C4-2B (cell line): Measurements from ENCODE around the gene PLS1.

Source experiments
- H3K27ac ChIP-seq: fragments of 450-650 bp; 2 replicates; pipeline ENCODE4 v1.5.1; 2017
- ZFX ChIP-seq: fragments of 450-650 bp; IDR thresholded peaks from 2 replicates; pipeline ENCODE4 v1.6.1; 2017
- TF ChIP-seq, protein P1 (sequence below): fragments of 450-650 bp; conservative IDR thresholded peaks from 2 replicates; pipeline ENCODE4 v1.5.1; 2017; ENCODE audit warnings: mild to moderate bottlenecking

The PLS1 gene

DNA sequence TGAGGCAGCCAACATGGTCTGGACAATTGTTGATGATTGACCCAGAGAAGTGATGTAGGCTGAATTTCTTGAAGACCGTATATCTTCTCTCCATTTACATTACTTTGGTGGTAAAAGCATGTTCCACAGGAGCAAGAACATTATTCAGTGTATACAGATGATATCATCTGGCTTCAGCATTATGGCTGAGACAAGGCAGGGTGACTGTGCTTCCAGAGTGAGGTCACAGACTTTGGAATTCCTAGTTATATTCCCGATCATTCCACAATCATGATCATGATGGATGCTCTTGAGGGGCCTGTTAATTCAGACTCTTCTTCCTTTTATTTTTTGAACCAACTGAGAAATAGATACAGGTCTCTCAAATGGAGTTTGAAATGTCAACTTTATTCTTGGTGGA, 19.0 kb downstream of the PLS1 start:
- no peak for TF ChIP-seq ZFX
- TF ChIP-seq, protein P1, sequence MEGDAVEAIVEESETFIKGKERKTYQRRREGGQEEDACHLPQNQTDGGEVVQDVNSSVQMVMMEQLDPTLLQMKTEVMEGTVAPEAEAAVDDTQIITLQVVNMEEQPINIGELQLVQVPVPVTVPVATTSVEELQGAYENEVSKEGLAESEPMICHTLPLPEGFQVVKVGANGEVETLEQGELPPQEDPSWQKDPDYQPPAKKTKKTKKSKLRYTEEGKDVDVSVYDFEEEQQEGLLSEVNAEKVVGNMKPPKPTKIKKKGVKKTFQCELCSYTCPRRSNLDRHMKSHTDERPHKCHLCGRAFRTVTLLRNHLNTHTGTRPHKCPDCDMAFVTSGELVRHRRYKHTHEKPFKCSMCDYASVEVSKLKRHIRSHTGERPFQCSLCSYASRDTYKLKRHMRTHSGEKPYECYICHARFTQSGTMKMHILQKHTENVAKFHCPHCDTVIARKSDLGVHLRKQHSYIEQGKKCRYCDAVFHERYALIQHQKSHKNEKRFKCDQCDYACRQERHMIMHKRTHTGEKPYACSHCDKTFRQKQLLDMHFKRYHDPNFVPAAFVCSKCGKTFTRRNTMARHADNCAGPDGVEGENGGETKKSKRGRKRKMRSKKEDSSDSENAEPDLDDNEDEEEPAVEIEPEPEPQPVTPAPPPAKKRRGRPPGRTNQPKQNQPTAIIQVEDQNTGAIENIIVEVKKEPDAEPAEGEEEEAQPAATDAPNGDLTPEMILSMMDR = no peak
- no peak overlapping the region for H3K27ac ChIP-seq

DNA sequence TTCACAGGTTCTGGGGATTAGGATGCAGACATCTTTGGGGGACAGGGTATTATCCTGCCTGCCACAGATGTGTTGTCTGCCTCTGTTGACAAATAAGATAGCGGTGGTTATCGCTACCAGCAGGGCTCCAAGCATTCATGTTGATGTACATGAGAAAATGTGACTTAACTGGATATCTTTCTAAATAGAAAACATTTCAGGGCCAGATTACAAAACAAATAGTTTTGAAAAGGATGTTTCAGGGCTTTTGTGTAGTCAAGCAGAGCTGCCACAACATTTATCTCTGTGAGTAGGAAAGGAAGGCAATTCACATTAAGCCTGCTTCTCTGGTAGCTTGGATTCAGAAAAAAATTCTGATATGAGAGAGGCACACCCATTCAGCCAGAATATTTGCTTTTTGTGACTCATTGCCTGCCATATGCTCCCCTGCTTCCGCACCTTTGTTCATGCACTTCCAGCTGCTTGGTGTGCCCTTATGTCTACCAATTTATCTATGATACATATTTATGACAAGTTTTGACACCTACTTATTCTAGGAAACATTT, 22.8 kb downstream of the PLS1 start:
- TF ChIP-seq, protein P1 = no peak
- no peak for TF ChIP-seq ZFX
- H3K27ac ChIP-seq = no peak overlapping the region

DNA sequence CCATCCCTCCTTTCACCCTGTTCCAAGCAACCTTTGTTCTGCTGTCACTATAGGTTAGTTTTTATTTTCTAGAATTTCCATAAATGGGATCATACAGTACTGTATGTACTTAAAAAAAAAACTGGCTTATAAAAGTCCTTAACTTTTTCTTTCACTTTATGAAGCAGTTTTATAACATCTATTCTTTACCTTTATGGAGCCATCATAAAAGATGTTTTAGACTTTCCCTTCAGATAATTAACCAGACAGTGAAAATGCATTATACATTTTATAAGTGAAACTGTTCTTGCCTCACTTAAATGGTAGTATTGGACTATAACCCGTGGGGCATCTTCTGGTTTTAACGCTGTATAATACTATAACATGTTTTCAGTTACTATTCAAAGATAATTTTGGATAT, 26.2 kb downstream of the PLS1 start:
- H3K27ac ChIP-seq = no peak overlapping the region
- no peak for TF ChIP-seq ZFX
- TF ChIP-seq, protein P1 = no peak

DNA sequence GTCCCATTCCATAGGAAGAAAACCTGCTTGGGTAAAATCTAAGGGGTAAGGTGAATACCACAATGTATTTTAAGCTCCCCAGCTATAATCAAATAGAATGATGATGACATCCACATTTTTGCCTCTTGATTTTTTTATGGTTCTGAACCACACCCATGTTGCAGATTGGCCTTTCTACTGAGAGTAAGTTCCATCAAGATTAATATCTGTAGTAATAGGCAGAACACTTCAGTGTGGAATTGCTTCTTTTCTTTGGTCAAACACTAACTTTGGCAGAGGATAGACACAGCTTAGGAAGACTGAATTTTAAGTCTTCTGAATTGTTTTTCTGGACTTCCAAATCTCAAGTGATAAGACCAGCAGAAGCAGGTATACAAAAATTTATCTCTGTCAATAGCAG, 27.0 kb downstream of the PLS1 start:
- no peak for TF ChIP-seq ZFX
- TF ChIP-seq, protein P1 = no peak
- no peak overlapping the region for H3K27ac ChIP-seq

DNA sequence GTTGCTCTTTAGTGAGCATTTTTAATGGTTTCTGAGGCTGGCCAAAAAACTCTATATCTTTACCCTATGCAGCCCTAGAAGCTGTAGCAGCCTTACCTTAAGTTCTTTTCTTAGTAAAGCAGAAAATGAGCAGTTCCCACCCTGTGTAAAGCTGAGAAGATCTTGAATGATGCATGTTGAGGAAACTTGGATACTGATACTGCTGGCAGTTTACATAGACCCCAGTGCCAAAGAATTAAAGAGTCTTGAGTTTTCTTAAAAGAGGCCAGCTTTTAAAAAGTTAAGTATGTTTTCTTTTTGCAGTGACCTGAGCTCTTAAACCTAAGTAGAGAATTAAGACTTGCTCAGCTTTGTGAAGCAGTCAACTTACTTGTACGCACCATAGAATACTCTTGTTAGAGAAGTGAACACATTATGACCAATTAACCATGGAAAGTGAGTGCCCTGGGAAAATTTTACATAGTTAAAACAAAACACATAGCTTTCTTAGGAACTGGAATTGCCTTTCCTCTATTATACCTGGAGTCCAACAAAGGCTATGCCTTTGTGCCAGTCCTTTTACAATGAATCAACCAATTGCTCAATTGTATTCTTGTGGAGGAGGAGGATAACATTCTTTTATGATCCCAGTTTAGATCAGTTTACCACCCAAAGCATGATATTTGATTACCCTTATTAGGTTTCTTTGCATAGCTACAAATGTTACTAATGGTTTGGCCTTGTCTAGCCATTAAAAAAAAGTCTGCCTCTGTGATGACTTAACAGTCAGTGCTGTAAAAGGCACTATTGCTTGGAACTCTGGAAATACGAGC, 28.4 kb downstream of the PLS1 start:
- TF ChIP-seq, protein P1 = no peak
- no peak for TF ChIP-seq ZFX
- H3K27ac ChIP-seq = no peak overlapping the region

DNA sequence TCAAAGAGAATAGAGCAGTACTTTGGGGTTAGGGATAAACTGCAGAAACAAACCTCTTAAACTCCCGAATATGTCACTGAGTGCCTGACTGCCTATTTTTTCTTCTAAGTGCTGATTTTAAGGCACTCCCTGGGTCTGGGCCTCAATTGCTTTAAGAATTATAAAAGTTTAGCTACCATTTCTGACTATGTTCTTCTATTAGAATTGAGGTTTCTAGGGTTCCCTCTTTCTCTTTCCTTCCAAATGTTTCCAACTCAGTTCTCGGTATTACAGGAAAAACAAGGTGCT, 28.9 kb downstream of the PLS1 start:
- no peak overlapping the region for H3K27ac ChIP-seq
- TF ChIP-seq, protein P1 = no peak
- TF ChIP-seq ZFX = no peak

DNA sequence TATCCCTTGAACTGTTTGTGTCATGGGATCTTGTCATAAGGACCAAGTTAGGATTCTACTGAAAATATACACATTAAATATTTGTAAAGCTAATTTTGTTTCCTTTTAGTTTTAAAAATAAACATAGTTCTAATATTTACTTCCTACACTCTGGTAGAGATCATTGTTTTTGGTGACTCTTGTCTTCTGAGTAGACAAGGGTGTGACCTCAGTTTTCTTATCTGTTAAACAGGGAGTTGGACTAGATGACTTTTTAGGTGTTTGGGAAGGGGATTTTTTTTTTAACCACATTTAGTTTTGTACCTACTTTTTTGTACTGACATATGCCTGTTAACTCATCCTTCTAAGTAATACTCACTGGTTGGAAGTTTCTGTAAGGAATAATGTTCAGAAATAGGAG, 30.8 kb downstream of the PLS1 start:
- no peak for TF ChIP-seq ZFX
- TF ChIP-seq, protein P1 = no peak
- no peak overlapping the region for H3K27ac ChIP-seq
